Stomach (tissue), 9 donors: ENCODE results near the gene DCAF8. TPM values are rescaled to one million over a fixed set of nuclear protein-coding genes. Genes with fewer than 3 reads are reported as not detected.

Experiments used
- DNase-seq, 2 donors: peaks; one replicate each; pipeline versions ENCODE4 v3.0.0 to v3.0.0-alpha.2; 2013 to 2019
- H3K27ac ChIP-seq, 5 donors: fragments of 200-600 bp in 4 of 5; sonication (generic) in 4 of 5; one replicate each; pipeline ENCODE4 v1.5.1; 2013 to 2019; ENCODE audit warnings: mild to moderate bottlenecking in 1 of 5, moderate library complexity in 1 of 5
- H3K27me3 ChIP-seq, 3 donors: fragments of 200-600 bp; sonication (generic); one replicate each; pipeline ENCODE4 v1.5.1; 2017 to 2019; ENCODE audit warnings: mixed run types in 1 of 3
- H3K36me3 ChIP-seq, 4 donors: fragments of 200-600 bp; sonication (generic); 1 replicate in 3 of 4; 2 replicates in 1 of 4; pipeline ENCODE4 v1.5.1; 2016 to 2019
- H3K4me1 ChIP-seq, 4 donors: fragments of 200-600 bp; sonication (generic); one replicate each; pipeline ENCODE4 v1.5.1; 2016 to 2019
- H3K4me3 ChIP-seq, 4 donors: fragments of 200-600 bp; sonication (generic) in 3 of 4; one replicate each; pipeline ENCODE4 v1.5.1; 2016 to 2019; ENCODE audit warnings: mild to moderate bottlenecking in 1 of 4
- H3K9me3 ChIP-seq, 4 donors: fragments of 200-600 bp; sonication (generic); one replicate each; pipeline ENCODE4 v1.5.1; 2016 to 2019
- EP300 ChIP-seq: sonication (generic); formaldehyde crosslinking; IDR thresholded peaks from one replicate; pipeline ENCODE4 v1.6.1; 2017; ENCODE audit warnings: antibody characterized with exemption
- POLR2A ChIP-seq, 4 donors: fragments of 450-650 bp; IDR thresholded peaks; one replicate each; pipeline ENCODE4 v1.6.1; 2016; ENCODE audit warnings: antibody characterized with exemption in 4 of 4, control low read depth in 2 of 4, mild to moderate bottlenecking in 1 of 4, moderate library complexity in 1 of 4
- POLR2AphosphoS5 ChIP-seq, 3 donors: sonication (generic); formaldehyde crosslinking; IDR thresholded peaks; one replicate each; pipeline ENCODE4 v1.6.1; 2016; ENCODE audit warnings: antibody characterized with exemption in 3 of 3
- WGBS, 5 donors: extraction: QIAGEN DNeasy Blood & Tissue Kit in 3 of 5; methylation state at CpG; one replicate each; pipeline versions ENCODE4 v1.1.5 to v1.1.7; 2013 to 2018; 5-methylcytosine and 5-hydroxymethylcytosine counted together
- intact Hi-C: fragments of 100-400 bp; cut with DNase I; formaldehyde crosslinking; loops from one replicate; pipeline ENCODE4 v1.15.1; 2023; ENCODE audit warnings: low total_unique reads
- polyA plus RNA-seq, 3 donors: library from polyadenylated mRNA; stranded (reverse); fragments of 200-250 nt; gene quantifications; one replicate each; pipeline ENCODE4 v1.2.3, GENCODE V29; 2013
- total RNA-seq, 5 donors: library from RNA; depleted of rRNA; stranded (reverse); fragments of >200 nt; gene quantifications; one replicate each; pipeline versions ENCODE4 v1.1.0 to v1.2.3, GENCODE V29; 2014 to 2016
- TF ChIP-seq, protein P1 (sequence below), 7 experiments: fragments of 450-650 bp in 4 of 7; fragments of 200-600 bp in 3 of 7; sonication (generic) in 3 of 7; IDR thresholded peaks; one replicate each; pipeline ENCODE4 v1.5.1; 2016 to 2019; ENCODE audit warnings: antibody characterized with exemption in 7 of 7, control low read depth in 2 of 7, mild to moderate bottlenecking in 1 of 7
- donor health status: healthy with polysubstance abuse.
- donor health status: Bipolar disorder and iron deficiency.
- donor health status: healthy.

The DCAF8 gene
- total and polyA plus RNA-seq, 8 donors = 39.4 to 267 (median 86.4) TPM

DNA sequence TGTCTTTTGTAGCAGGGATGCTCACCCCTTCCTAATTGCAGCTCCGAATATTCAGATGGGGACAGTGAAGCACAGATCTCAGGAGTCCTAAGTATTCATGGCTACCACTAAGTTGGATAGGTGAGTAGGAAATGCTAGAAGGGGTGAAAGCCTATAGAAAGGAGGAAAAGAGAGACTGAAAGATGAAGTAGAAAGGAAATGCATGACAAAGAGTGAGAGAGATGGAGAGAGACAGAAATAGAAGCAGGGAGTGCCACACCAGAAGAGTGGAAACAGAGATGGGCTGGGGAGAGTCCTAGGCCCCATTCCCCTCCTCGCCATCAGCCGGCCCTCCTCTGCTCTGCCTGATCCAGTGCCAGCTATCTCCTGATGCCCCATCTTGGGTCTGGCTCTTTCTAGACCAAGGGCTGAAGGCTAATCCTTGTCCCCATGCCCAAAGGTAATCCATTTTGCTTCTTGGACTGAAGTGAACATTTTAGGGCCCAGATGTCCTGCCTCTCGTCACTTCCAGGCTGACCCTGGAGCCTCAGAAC, 55.2 kb downstream of the DCAF8 start:
- no peak for DNase-seq
- no peaks in the 10 kb centered on the region for H3K9me3 ChIP-seq
- intact Hi-C loops = no loop called here
- H3K36me3 ChIP-seq = peaks cover 18 to 48% (median 37%) of the 10 kb centered on the region in 4 donors
- 74 to 90% (median 88%) methylated on average over 4 of the region's 4 CpGs for WGBS, 5 donors
- TF ChIP-seq EP300 (no peak), POLR2A (IDR thresholded peaks at IDR 0.05) (no peak), POLR2AphosphoS5 (IDR thresholded peaks at IDR 0.05) (no peak)
- TF ChIP-seq, protein P1, sequence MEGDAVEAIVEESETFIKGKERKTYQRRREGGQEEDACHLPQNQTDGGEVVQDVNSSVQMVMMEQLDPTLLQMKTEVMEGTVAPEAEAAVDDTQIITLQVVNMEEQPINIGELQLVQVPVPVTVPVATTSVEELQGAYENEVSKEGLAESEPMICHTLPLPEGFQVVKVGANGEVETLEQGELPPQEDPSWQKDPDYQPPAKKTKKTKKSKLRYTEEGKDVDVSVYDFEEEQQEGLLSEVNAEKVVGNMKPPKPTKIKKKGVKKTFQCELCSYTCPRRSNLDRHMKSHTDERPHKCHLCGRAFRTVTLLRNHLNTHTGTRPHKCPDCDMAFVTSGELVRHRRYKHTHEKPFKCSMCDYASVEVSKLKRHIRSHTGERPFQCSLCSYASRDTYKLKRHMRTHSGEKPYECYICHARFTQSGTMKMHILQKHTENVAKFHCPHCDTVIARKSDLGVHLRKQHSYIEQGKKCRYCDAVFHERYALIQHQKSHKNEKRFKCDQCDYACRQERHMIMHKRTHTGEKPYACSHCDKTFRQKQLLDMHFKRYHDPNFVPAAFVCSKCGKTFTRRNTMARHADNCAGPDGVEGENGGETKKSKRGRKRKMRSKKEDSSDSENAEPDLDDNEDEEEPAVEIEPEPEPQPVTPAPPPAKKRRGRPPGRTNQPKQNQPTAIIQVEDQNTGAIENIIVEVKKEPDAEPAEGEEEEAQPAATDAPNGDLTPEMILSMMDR (IDR thresholded peaks at IDR 0.05) = no peak
- no peaks in the 10 kb centered on the region for H3K27me3 ChIP-seq
- H3K4me3 ChIP-seq = peak overlapping the region in 1 of 4 donors; percentile 79
- H3K27ac ChIP-seq = peak overlapping the region in 4 of 5 donors; percentile 93 to 95 (median 94)
- H3K4me1 ChIP-seq = peaks cover 37 to 70% (median 65%) of the 10 kb centered on the region in 4 donors

DNA sequence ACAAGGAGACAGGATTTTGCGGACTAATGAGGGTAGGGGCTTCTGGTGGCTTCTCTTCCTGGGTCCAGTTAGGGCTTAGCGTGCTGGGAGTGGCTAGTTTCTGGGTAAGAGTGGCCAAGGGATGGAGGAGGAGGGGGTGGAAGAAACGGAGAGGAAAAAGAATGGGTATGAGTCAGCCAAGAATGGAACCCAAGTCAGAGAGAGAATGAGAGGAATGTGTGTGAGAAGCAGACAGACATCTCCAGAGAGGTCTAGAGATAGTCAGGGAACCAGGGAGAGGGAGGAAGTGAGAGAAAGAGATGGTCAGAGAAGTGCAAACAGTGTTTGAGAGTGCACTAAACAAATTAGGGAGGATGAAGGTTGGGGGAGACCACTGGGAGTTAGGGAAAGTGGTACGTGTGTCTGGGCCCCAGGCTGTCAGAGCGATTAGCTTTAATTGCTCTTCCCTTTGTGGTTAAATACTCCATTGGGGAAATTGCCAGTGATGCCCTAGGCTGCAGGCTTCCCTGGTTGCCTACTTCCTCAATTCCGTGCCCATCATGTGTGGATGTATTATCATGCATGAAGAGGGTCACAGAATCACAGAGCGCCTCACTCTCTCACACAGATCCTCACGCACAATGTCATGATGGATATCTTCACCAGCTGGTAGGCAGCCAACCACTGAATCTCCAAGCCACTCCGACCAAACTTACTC, 55.8 kb downstream of the DCAF8 start:
- H3K9me3 ChIP-seq = no peaks in the 10 kb centered on the region
- peak overlapping the region in 4 of 5 donors; percentile 93 to 95 (median 94) for H3K27ac ChIP-seq
- WGBS, 5 donors = 56 to 68% (median 62%) methylated on average over 9 of the region's 9 CpGs
- no peaks in the 10 kb centered on the region for H3K27me3 ChIP-seq
- peak overlapping the region; percentile 69 to 91 (median 84) for H3K4me3 ChIP-seq
- H3K36me3 ChIP-seq = peaks cover 12 to 42% (median 31%) of the 10 kb centered on the region in 4 donors
- H3K4me1 ChIP-seq = peaks cover 37 to 70% (median 65%) of the 10 kb centered on the region in 4 donors
- TF ChIP-seq, protein P1 (IDR thresholded peaks at IDR 0.05) = no peak
- no peak for TF ChIP-seq POLR2AphosphoS5 (IDR thresholded peaks at IDR 0.05)
- no peak for TF ChIP-seq POLR2A (IDR thresholded peaks at IDR 0.05)
- no peak for TF ChIP-seq EP300
- intact Hi-C loops = no loop called here
- DNase-seq = peak in 1 of 2 donors; percentile 38

DNA sequence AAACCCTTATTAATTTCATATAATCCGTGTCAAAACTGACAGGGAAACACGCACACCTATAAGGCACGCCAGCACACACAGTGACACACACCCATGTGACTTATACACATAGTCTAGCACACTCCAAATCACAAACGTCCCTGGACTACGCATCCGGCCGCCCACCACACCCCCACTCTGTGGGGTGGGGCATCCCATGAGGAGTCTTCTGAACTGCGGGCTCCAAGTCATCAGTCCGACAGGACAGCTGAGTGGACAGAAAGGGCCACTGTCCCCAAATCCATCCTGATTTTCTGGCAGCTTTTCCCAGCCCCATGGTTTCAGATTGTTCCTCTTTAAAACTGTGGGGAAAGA, 56.3 kb downstream of the DCAF8 start:
- peak overlapping the region; percentile 69 to 91 (median 84) for H3K4me3 ChIP-seq
- peaks cover 8 to 36% (median 25%) of the 10 kb centered on the region in 4 donors for H3K36me3 ChIP-seq
- peak in 1 of 3 donors; percentile 22 for TF ChIP-seq POLR2AphosphoS5 (IDR thresholded peaks at IDR 0.05)
- TF ChIP-seq, protein P1 (IDR thresholded peaks at IDR 0.05) = no peak
- no peak for TF ChIP-seq POLR2A (IDR thresholded peaks at IDR 0.05)
- WGBS, 5 donors = 1 to 5% (median 5%) methylated on average over 9 of the region's 9 CpGs
- no peaks in the 10 kb centered on the region for H3K9me3 ChIP-seq
- intact Hi-C loops = no loop called here
- no peaks in the 10 kb centered on the region for H3K27me3 ChIP-seq
- H3K4me1 ChIP-seq = peaks cover 37 to 70% (median 62%) of the 10 kb centered on the region in 4 donors
- peak overlapping the region; percentile 91 to 95 (median 94) for H3K27ac ChIP-seq
- peak in 1 of 2 donors; percentile 78 for DNase-seq

DNA sequence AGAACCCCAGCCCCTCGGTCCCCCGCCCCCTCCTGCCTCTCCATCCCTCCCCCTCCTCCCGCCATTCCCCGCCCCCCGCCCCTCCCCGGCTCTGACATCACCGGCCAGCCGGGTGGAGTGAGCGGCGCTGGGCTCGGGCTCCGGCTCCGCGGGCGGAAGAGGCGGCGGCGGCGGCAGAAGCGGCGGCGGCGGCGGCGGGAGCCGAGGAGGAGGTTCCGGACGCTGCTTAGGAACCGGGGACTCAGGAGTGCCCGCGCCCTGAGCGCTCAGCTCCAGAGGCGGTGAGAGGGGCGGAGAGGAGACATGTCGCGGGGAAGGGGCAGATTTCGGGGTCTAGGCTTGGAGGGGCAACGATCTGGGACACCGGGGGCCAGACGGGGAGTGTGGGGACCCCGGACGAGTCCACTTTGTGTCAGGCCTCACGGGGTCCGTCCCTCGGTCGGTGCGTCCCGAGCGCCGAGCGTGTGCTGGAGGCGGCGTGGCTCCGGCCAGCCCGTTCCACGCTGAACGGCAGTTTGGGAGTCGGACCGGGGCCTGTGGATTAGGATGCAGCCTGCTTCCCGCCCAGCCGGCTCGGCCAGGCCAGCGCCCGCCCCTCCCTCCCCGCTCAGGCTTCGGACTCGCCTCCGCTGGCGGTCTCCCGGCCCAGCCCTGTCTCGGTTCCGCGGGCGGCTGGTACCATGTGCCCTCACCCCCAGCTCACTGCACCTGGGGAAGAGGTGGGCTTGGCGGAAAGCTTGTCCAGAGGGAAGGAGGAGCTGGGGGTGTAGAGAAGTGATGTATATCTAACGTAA, 56.9 kb downstream of the DCAF8 start, which contains the start of gene PEA15:
PEA15 (plus strand) TSS at position 143 of the 794 bp plus-strand sequence. CDS start 6,161 bp downstream, outside the sequence.
- TF ChIP-seq POLR2AphosphoS5 (IDR thresholded peaks at IDR 0.05) = peak; percentile 44 to 75 (median 48)
- TF ChIP-seq, protein P1 (IDR thresholded peaks at IDR 0.05) = no peak
- Histone ChIP-seq H3K27ac (peak within 1 kb of the TSS; percentile 91 to 95 (median 94)), H3K4me1 (peaks cover 35 to 64% (median 57%) of the 10 kb centered on the region in 4 donors), H3K4me3 (peak within 1 kb of the TSS; percentile 69 to 91 (median 84)), H3K27me3 (no peaks in the 10 kb centered on the region), H3K36me3 (peaks cover 8 to 30% (median 20%) of the 10 kb centered on the region in 4 donors), H3K9me3 (no peaks in the 10 kb centered on the region)
- peak; percentile 83 to 93 for DNase-seq
- intact Hi-C loops = no loop called here
- WGBS, 5 donors = 0 to 1% (median 0%) methylated on average over 41 to 76 of the region's 76 CpGs
